ENCODE data around the gene ARHGEF35. TPM values are rescaled to one million over a fixed set of nuclear protein-coding genes. Genes with fewer than 3 reads are reported as not detected.
"Not testable (repeated sequence)": the region's sequence is repeated elsewhere in the genome, so short reads cannot be mapped to it uniquely, and the experiment has no call there.

Gene ARHGEF35
- total RNA-seq, 4 donors from 2014 or later, result 14.5 to 19.8 (median 15.7) TPM

GRCh38 chr7:144203086-144203485, 7.5 kb upstream of the ARHGEF35 start:
- H3K9me3 ChIP-seq; intact Hi-C loops (cut with DNase I); DNase-seq; H3K27me3 ChIP-seq; H3K4me1 ChIP-seq; H3K27ac ChIP-seq; H3K4me3 ChIP-seq; H3K36me3 ChIP-seq: not testable (repeated sequence)
- WGBS, 2 donors, result no CpG with 5 or more reads among the region's 3 CpGs

- H3K4me1 ChIP-seq; H3K27ac ChIP-seq; H3K36me3 ChIP-seq; intact Hi-C loops (cut with DNase I); H3K4me3 ChIP-seq; DNase-seq; H3K9me3 ChIP-seq; H3K27me3 ChIP-seq: not testable (repeated sequence)
- no CpG with 5 or more reads among the region's 1 CpG for WGBS, 2 donors
Measured at GRCh38 chr7:144201978-144202377, 6.3 kb upstream of the ARHGEF35 start.

- H3K4me1 ChIP-seq; H3K36me3 ChIP-seq; H3K4me3 ChIP-seq; H3K9me3 ChIP-seq; H3K27me3 ChIP-seq; H3K27ac ChIP-seq; DNase-seq; intact Hi-C loops (cut with DNase I): not testable (repeated sequence)
- WGBS, 2 donors, result 31 to 33% methylated on average over 3 of the region's 4 CpGs
Measured at GRCh38 chr7:144198934-144199333, 3.3 kb upstream of the ARHGEF35 start.

- H3K4me1 ChIP-seq; DNase-seq; H3K9me3 ChIP-seq; H3K36me3 ChIP-seq; H3K27me3 ChIP-seq; H3K27ac ChIP-seq; H3K4me3 ChIP-seq; intact Hi-C loops (cut with DNase I): not testable (repeated sequence)
- no CpG with 5 or more reads among the region's 6 CpGs for WGBS, 2 donors
Measured at GRCh38 chr7:144194453-144194852, 1.2 kb downstream of the ARHGEF35 start.

- H3K4me3 ChIP-seq; intact Hi-C loops (cut with DNase I); DNase-seq; H3K9me3 ChIP-seq; H3K27me3 ChIP-seq; H3K36me3 ChIP-seq; H3K4me1 ChIP-seq; H3K27ac ChIP-seq: not testable (repeated sequence)
- WGBS, 2 donors, result no CpG with 5 or more reads among the region's 11 CpGs
Measured at GRCh38 chr7:144193782-144194181, 1.9 kb downstream of the ARHGEF35 start.

GRCh38 chr7:144188578-144189171, 7.0 kb downstream of the ARHGEF35 start:
- H3K4me3 ChIP-seq; H3K4me1 ChIP-seq; intact Hi-C loops (cut with DNase I); H3K27me3 ChIP-seq; H3K27ac ChIP-seq; DNase-seq; H3K9me3 ChIP-seq; H3K36me3 ChIP-seq: not testable (repeated sequence)
- WGBS, 2 donors, result no CpG with 5 or more reads among the region's 3 CpGs

GRCh38 chr7:144187848-144188247, 7.8 kb downstream of the ARHGEF35 start:
- H3K27ac ChIP-seq; H3K9me3 ChIP-seq; DNase-seq; intact Hi-C loops (cut with DNase I); H3K36me3 ChIP-seq; H3K27me3 ChIP-seq; H3K4me3 ChIP-seq; H3K4me1 ChIP-seq: not testable (repeated sequence)
- WGBS, 2 donors, result no CpG with 5 or more reads among the region's 5 CpGs

GRCh38 chr7:144183166-144183565, 12.5 kb downstream of the ARHGEF35 start, which contains the start of gene CTAGE4:
CTAGE4 (plus strand) TSS chr7:144183466; CDS start chr7:144183504, 38 bp downstream.
- H3K4me3 ChIP-seq; DNase-seq; H3K4me1 ChIP-seq; H3K36me3 ChIP-seq; H3K27ac ChIP-seq; H3K27me3 ChIP-seq; intact Hi-C loops (cut with DNase I); H3K9me3 ChIP-seq: not testable (repeated sequence)
- WGBS, 2 donors, result no CpG with 5 or more reads among the region's 19 CpGs

GRCh38 chr7:144179165-144179479, 16.5 kb downstream of the ARHGEF35 start:
- H3K4me1 ChIP-seq; H3K27ac ChIP-seq; H3K36me3 ChIP-seq; intact Hi-C loops (cut with DNase I); H3K4me3 ChIP-seq; H3K27me3 ChIP-seq; H3K9me3 ChIP-seq; DNase-seq: not testable (repeated sequence)
- no CpG with 5 or more reads among the region's 2 CpGs for WGBS, 2 donors

GRCh38 chr7:144178380-144179164, 17.1 kb downstream of the ARHGEF35 start:
- intact Hi-C loops (cut with DNase I); H3K27ac ChIP-seq; H3K4me1 ChIP-seq; H3K36me3 ChIP-seq; DNase-seq; H3K4me3 ChIP-seq; H3K27me3 ChIP-seq; H3K9me3 ChIP-seq: not testable (repeated sequence)
- TF ChIP-seq CTCF (IDR thresholded peaks at IDR 0.05), result peak in 5 of 6 experiments; percentile 25 to 69 (median 40)
- WGBS, 2 donors, result 0% methylated on average over 1 of the region's 10 CpGs; no CpG with 5 or more reads in 1 of the 2 donors

Data from esophagus squamous epithelium (tissue), 5 donors.